Body of pancreas (tissue), 4 donors: ENCODE results near the gene ADCY6. TPM values are rescaled to one million over a fixed set of nuclear protein-coding genes. Genes with fewer than 3 reads are reported as not detected.

Experiments
- ATAC-seq: fragments of 150-250 bp; one replicate; pipeline ENCODE4 v1.9.1; 2016
- DNase-seq, 4 donors: peaks; one replicate each; pipeline ENCODE4 v3.0.0-alpha.2; 2019
- H3K27ac ChIP-seq, 4 donors: fragments of 200-600 bp; sonication (generic); 1 replicate in 3 of 4; 2 replicates in 1 of 4; pipeline versions ENCODE4 v1.5.1 to v1.6.1; 2016 to 2019; ENCODE audit warnings: mild to moderate bottlenecking in 1 of 4, mixed read lengths in 1 of 4, moderate library complexity in 1 of 4
- H3K27me3 ChIP-seq, 2 donors: fragments of 200-600 bp; sonication (generic); one replicate each; pipeline ENCODE4 v1.6.0; 2016; ENCODE audit warnings: mild to moderate bottlenecking in 1 of 2
- H3K36me3 ChIP-seq, 2 donors: fragments of 200-600 bp; sonication (generic); replicated peaks in 1 of 2; 2 replicates each; pipeline ENCODE4 v1.5.1; 2016; ENCODE audit warnings: low read depth in 2 of 2; ENCODE audit not compliant: insufficient read depth in 1 of 2
- H3K4me1 ChIP-seq: fragments of 200-600 bp; sonication (generic); one replicate; pipeline ENCODE4 v1.6.0; 2016
- H3K4me3 ChIP-seq, 2 donors: fragments of 200-600 bp; sonication (generic); 1 replicate in 1 of 2; 2 replicates in 1 of 2; pipeline ENCODE4 v1.5.1; 2016 to 2019
- H3K9me3 ChIP-seq, 3 donors: fragments of 200-600 bp; sonication (generic); 1 replicate in 2 of 3; 2 replicates in 1 of 3; pipeline ENCODE4 v1.5.1; 2016
- CTCF ChIP-seq, 7 experiments: fragments of 450-650 bp in 4 of 7; fragments of 200-600 bp in 3 of 7; sonication (generic) in 3 of 7; IDR thresholded peaks; one replicate each; pipeline ENCODE4 v1.5.1; 2016 to 2019; ENCODE audit warnings: antibody characterized with exemption in 7 of 7
- POLR2A ChIP-seq, 3 donors: fragments of 450-650 bp; IDR thresholded peaks; one replicate each; pipeline ENCODE4 v1.6.1; 2016; ENCODE audit warnings: antibody characterized with exemption in 3 of 3, mild to moderate bottlenecking in 2 of 3
- WGBS, 2 donors: methylation state at CpG; one replicate each; pipeline ENCODE4 v1.1.5; 2017; 5-methylcytosine and 5-hydroxymethylcytosine counted together
- intact Hi-C: fragments of 100-400 bp; cut with DNase I; formaldehyde crosslinking; loops from one replicate; pipeline ENCODE4 v1.15.1; 2023
- total RNA-seq, 2 donors: library from RNA; depleted of rRNA; stranded (reverse); fragments of >200 nt; gene quantifications; one replicate each; pipeline ENCODE4 v1.1.0, GENCODE V29; 2016

ADCY6 gene
- total RNA-seq, 2 donors from 2014 or later: 38.6 to 59.1 TPM

DNA sequence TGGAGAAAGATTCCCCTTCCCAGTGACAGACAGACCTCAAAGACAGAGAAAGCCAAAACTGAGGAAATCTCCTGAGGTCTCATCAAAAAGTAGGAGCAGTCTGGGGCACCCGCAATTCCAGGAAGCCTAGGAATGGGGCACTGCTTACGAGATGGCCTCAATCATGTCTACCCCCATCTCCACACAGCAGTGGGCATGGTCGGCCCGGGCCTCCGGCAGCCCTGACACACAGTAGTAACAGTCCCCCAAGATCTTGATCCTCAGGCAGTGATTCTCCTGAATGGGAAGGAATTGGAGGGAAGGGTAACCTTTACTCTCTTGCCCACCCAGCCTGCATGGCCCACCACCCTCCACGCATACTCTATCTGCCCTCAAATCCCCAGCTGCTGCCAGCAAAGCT lies 11.9 kb downstream of the ADCY6 start:
- intact Hi-C loops: no loop called here
- Histone ChIP-seq H3K27me3 (no peaks in the 10 kb centered on the region), H3K36me3 (peaks cover 1 to 16% of the 10 kb centered on the region in 2 donors), H3K27ac (no peak overlapping the region), H3K9me3 (no peaks in the 10 kb centered on the region), H3K4me3 (no peak overlapping the region), H3K4me1 (peaks cover 5% of the 10 kb centered on the region)
- DNase-seq: no peak
- WGBS, 2 donors: 91 to 94% methylated on average over 3 to 6 of the region's 6 CpGs
- no peak for ATAC-seq
- no peak for TF ChIP-seq POLR2A (IDR thresholded peaks at IDR 0.05)
- TF ChIP-seq CTCF (IDR thresholded peaks at IDR 0.05): no peak

- no peaks in the 10 kb centered on the region for H3K9me3 ChIP-seq
- H3K27me3 ChIP-seq: no peaks in the 10 kb centered on the region
- H3K36me3 ChIP-seq: peaks cover 7 to 24% of the 10 kb centered on the region in 2 donors
- TF ChIP-seq POLR2A (IDR thresholded peaks at IDR 0.05) (no peak), CTCF (IDR thresholded peaks at IDR 0.05) (no peak)
- no peak overlapping the region for H3K27ac ChIP-seq
- no peak overlapping the region for H3K4me3 ChIP-seq
- H3K4me1 ChIP-seq: peaks cover 5% of the 10 kb centered on the region
- 92 to 94% methylated on average over 27 to 29 of the region's 29 CpGs for WGBS, 2 donors
- ATAC-seq: no peak
- intact Hi-C loops: no loop called here
- DNase-seq: no peak
These were observed 12.8 kb downstream of the ADCY6 start for GRCh38 chr12:48775991-48776649.

- peaks cover 2% of the 10 kb centered on the region for H3K4me1 ChIP-seq
- intact Hi-C loops: no loop called here
- no peaks in the 10 kb centered on the region for H3K27me3 ChIP-seq
- no peak for TF ChIP-seq CTCF (IDR thresholded peaks at IDR 0.05)
- no peak for TF ChIP-seq POLR2A (IDR thresholded peaks at IDR 0.05)
- H3K9me3 ChIP-seq: no peaks in the 10 kb centered on the region
- WGBS, 2 donors: 89 to 95% methylated on average over 8 of the region's 8 CpGs
- ATAC-seq (no peak), DNase-seq (no peak)
- no peak overlapping the region for H3K27ac ChIP-seq
- H3K4me3 ChIP-seq: no peak overlapping the region
- H3K36me3 ChIP-seq: peaks cover 7 to 26% of the 10 kb centered on the region in 2 donors
These were observed 13.6 kb downstream of the ADCY6 start for GRCh38 chr12:48775299-48775698.

- 73 to 81% methylated on average over 2 of the region's 2 CpGs for WGBS, 2 donors
- no peak overlapping the region for H3K4me3 ChIP-seq
- DNase-seq (no peak), ATAC-seq (no peak)
- intact Hi-C loops: no loop called here
- no peaks in the 10 kb centered on the region for H3K4me1 ChIP-seq
- no peaks in the 10 kb centered on the region for H3K27me3 ChIP-seq
- TF ChIP-seq POLR2A (IDR thresholded peaks at IDR 0.05): no peak
- no peak for TF ChIP-seq CTCF (IDR thresholded peaks at IDR 0.05)
- no peak overlapping the region for H3K27ac ChIP-seq
- no peaks in the 10 kb centered on the region for H3K9me3 ChIP-seq
- peaks cover 7 to 26% of the 10 kb centered on the region in 2 donors for H3K36me3 ChIP-seq
These were observed 14.4 kb downstream of the ADCY6 start for GRCh38 chr12:48774516-48774915.

GRCh38 chr12:48773686-48774085 lies 15.2 kb downstream of the ADCY6 start:
- ATAC-seq (no peak), DNase-seq (no peak)
- Histone ChIP-seq H3K27me3 (no peaks in the 10 kb centered on the region), H3K27ac (no peak overlapping the region), H3K4me1 (no peaks in the 10 kb centered on the region), H3K36me3 (peaks cover 7 to 26% of the 10 kb centered on the region in 2 donors), H3K4me3 (no peak overlapping the region), H3K9me3 (no peaks in the 10 kb centered on the region)
- 86 to 93% methylated on average over 2 to 3 of the region's 5 CpGs for WGBS, 2 donors
- TF ChIP-seq CTCF (IDR thresholded peaks at IDR 0.05) (no peak), POLR2A (IDR thresholded peaks at IDR 0.05) (no peak)
- intact Hi-C loops: no loop called here
